K562 (cell line): ENCODE results near the gene B4GALNT3. TPM values are rescaled to one million over a fixed set of nuclear protein-coding genes. Genes with fewer than 3 reads are reported as not detected.

ENCODE experiments used
- ATAC-seq: fragments of 200-7000 bp; cut with Tn5 transposase; 3 replicates; pipeline ENCODE4 v1.9.1; 2020; ENCODE audit warnings: moderate library complexity
- BruUV-seq: library from RNA; stranded (reverse); fragments of 400-500 nt; replicated peaks from 2 replicates; lab custom pipeline; 2021; lab: Mats Ljungman, UMichigan
- CTCF ChIA-PET: fragments of 300-600 bp; formaldehyde crosslinking; extraction: SDS; loops from one replicate; lab custom pipeline; 2021; ENCODE audit warnings: low intra/inter-chr PET ratio; lab: Yijun Ruan, JAX
- POLR2A ChIA-PET: fragments of 300-600, 350-650 bp; sonication (Branson Sonifier 250); formaldehyde crosslinking; extraction: SDS; loops from one replicate; lab custom pipeline; 2021; ENCODE audit warnings: antibody characterized with exemption, inconsistent platforms; lab: Yijun Ruan, JAX
- DNase-seq, 4 experiments: peaks; one replicate each; pipeline versions ENCODE4 v3.0.0 to v3.0.0-alpha.2; 2011 to 2018; ENCODE audit warnings: low spot score in 3 of 4, mixed read lengths in 3 of 4; ENCODE audit errors: extremely low read depth in 1 of 4
- FAIRE-seq: peaks from 2 replicates; lab custom pipeline; 2011; peaks lifted over from hg19 to GRCh38; lab: Jason Lieb, UNC
- H2AFZ ChIP-seq: 2 replicates; pipeline ENCODE4 v1.6.0; 2011; ENCODE audit warnings: low read depth, low read length, control low read depth, inconsistent platforms
- H3K27ac ChIP-seq: fragments of 200-600 bp; 3 replicates; pipeline ENCODE4 v1.8.0; 2011; ENCODE audit warnings: low read depth, mild to moderate bottlenecking, control low read depth, inconsistent platforms, low read length, moderate library complexity, mixed read lengths; ENCODE audit errors: extremely low read depth
- H3K27me3 ChIP-seq, 2 experiments: fragments of 300-600 bp in 1 of 2; 2 replicates in 1 of 2; 3 replicates in 1 of 2; pipeline versions ENCODE4 v1.6.0 to v1.8.0; 2011; ENCODE audit warnings: inconsistent platforms in 2 of 2, low read length in 2 of 2, mild to moderate bottlenecking in 1 of 2, mixed read lengths in 1 of 2, moderate library complexity in 1 of 2; ENCODE audit not compliant: control insufficient read depth in 2 of 2, insufficient read depth in 2 of 2
- H3K36me3 ChIP-seq: fragments of 300-600 bp; 3 replicates; pipeline ENCODE4 v1.8.0; 2011; ENCODE audit warnings: mild to moderate bottlenecking, low read length, inconsistent platforms; ENCODE audit not compliant: control insufficient read depth, insufficient read depth
- H3K4me1 ChIP-seq, 2 experiments: fragments of 200-600 bp in 1 of 2; replicated peaks in 1 of 2; 2 replicates in 1 of 2; 3 replicates in 1 of 2; pipeline versions ENCODE4 v1.5.1 to v1.8.0; 2011; ENCODE audit warnings: inconsistent platforms in 2 of 2, low read length in 2 of 2, mild to moderate bottlenecking in 1 of 2, mixed read lengths in 1 of 2, moderate library complexity in 1 of 2; ENCODE audit not compliant: control insufficient read depth in 2 of 2, insufficient read depth in 2 of 2
- H3K4me2 ChIP-seq: 2 replicates; pipeline ENCODE4 v1.6.1; 2011; ENCODE audit warnings: low read length, control low read depth, inconsistent platforms, mixed read lengths; ENCODE audit not compliant: insufficient read depth
- H3K4me3 ChIP-seq: fragments of 200-600 bp; sonication (generic), shearing (Covaris generic); 2 replicates; pipeline ENCODE4 v1.5.1; 2016; ENCODE audit warnings: control low read depth, inconsistent platforms
- H3K79me2 ChIP-seq: fragments of 200-600 bp; 3 replicates; pipeline ENCODE4 v1.8.0; 2011; ENCODE audit warnings: low read length, inconsistent platforms; ENCODE audit not compliant: control insufficient read depth, insufficient read depth
- H3K9ac ChIP-seq, 2 experiments: 2 replicates each; pipeline versions ENCODE4 v1.6.0 to v1.6.1; 2011; ENCODE audit warnings: low read depth in 2 of 2, low read length in 2 of 2, control low read depth in 1 of 2, inconsistent platforms in 1 of 2, mild to moderate bottlenecking in 1 of 2, mixed read lengths in 1 of 2; ENCODE audit not compliant: insufficient read depth in 1 of 2
- H3K9me1 ChIP-seq: one replicate; pipeline ENCODE4 v1.6.0; 2011; ENCODE audit warnings: inconsistent platforms, mild to moderate bottlenecking, low read length, moderate library complexity; ENCODE audit not compliant: control insufficient read depth, insufficient read depth
- H3K9me3 ChIP-seq: replicated peaks from 2 replicates; pipeline ENCODE4 v1.5.1; 2011; ENCODE audit warnings: low read depth, low read length, inconsistent platforms; ENCODE audit not compliant: control insufficient read depth, insufficient read depth
- H4K20me1 ChIP-seq: replicated peaks from 2 replicates; pipeline ENCODE4 v1.6.1; 2011; ENCODE audit warnings: low read length, inconsistent platforms, mixed read lengths; ENCODE audit not compliant: control insufficient read depth, insufficient read depth
- ARID1B ChIP-seq: fragments of 450-650 bp; IDR thresholded peaks from 2 replicates; pipeline ENCODE4 v1.6.1; 2016; ENCODE audit warnings: antibody characterized with exemption, mild to moderate bottlenecking, inconsistent platforms
- CBFA2T3 ChIP-seq: fragments of 450-650 bp; IDR thresholded peaks from 2 replicates; pipeline ENCODE4 v1.6.1; 2017
- DEAF1 ChIP-seq: fragments of 450-650 bp; formaldehyde crosslinking; IDR thresholded peaks from 2 replicates; pipeline ENCODE4 v1.4.0; 2020; ENCODE audit warnings: mild to moderate bottlenecking, moderate library complexity
- DPF2 ChIP-seq: fragments of 450-650 bp; IDR thresholded peaks from 2 replicates; pipeline ENCODE4 v1.6.1; 2016
- FOS ChIP-seq: IDR thresholded peaks from 3 replicates; pipeline ENCODE4 v1.6.1; 2011; ENCODE audit not compliant: insufficient read length; ENCODE audit errors: extremely low read depth
- GATA2 ChIP-seq: sonication (generic); formaldehyde crosslinking; IDR thresholded peaks from 2 replicates; pipeline ENCODE4 v1.4.0; 2020; ENCODE audit warnings: mild to moderate bottlenecking, missing genetic modification reagents
- HDAC2 ChIP-seq: fragments of 450-650 bp; IDR thresholded peaks from 2 replicates; pipeline ENCODE4 v1.6.1; 2016; ENCODE audit warnings: mild to moderate bottlenecking
- HMG20A ChIP-seq: fragments of 450-650 bp; formaldehyde crosslinking; conservative IDR thresholded peaks from 2 replicates; pipeline ENCODE4 v1.4.0; 2020; ENCODE audit warnings: mild to moderate bottlenecking, mixed read lengths
- KLF16 ChIP-seq: IDR thresholded peaks from 2 replicates; pipeline ENCODE4 v1.6.1; 2016; ENCODE audit warnings: antibody characterized with exemption
- KLF6 ChIP-seq: fragments of 250-450 bp; sonication (Bioruptor Pico); IDR thresholded peaks from 2 replicates; pipeline ENCODE4 v1.4.0; 2020; ENCODE audit warnings: mild to moderate bottlenecking, moderate library complexity, borderline replicate concordance
- LEF1 ChIP-seq: fragments of 450-650 bp; IDR thresholded peaks from 2 replicates; pipeline ENCODE4 v1.6.1; 2016; ENCODE audit warnings: mild to moderate bottlenecking
- MTA2 ChIP-seq: fragments of 450-650 bp; IDR thresholded peaks from 2 replicates; pipeline ENCODE4 v1.6.1; 2016; ENCODE audit warnings: low read depth
- NCOR1 ChIP-seq: fragments of 450-650 bp; IDR thresholded peaks from 2 replicates; pipeline ENCODE4 v1.6.1; 2016; ENCODE audit warnings: mild to moderate bottlenecking, moderate library complexity
- NKRF ChIP-seq: fragments of 450-650 bp; IDR thresholded peaks from 2 replicates; pipeline ENCODE4 v1.6.1; 2016; ENCODE audit warnings: borderline replicate concordance
- SMARCA4 ChIP-seq: fragments of 450-650 bp; IDR thresholded peaks from 2 replicates; pipeline ENCODE4 v1.6.1; 2016
- SOX6 ChIP-seq: fragments of 450-650 bp; IDR thresholded peaks from 2 replicates; pipeline ENCODE4 v1.6.1; 2014; ENCODE audit warnings: mild to moderate bottlenecking
- TCF3 ChIP-seq: sonication (generic); formaldehyde crosslinking; IDR thresholded peaks from 2 replicates; pipeline ENCODE4 v1.4.0; 2020; ENCODE audit warnings: mild to moderate bottlenecking, missing genetic modification reagents
- TEAD4 ChIP-seq, 2 experiments: sonication (generic) in 1 of 2; formaldehyde crosslinking in 1 of 2; IDR thresholded peaks; 2 replicates each; pipeline versions ENCODE4 v1.6.1 to v1.8.0; 2012 to 2022; ENCODE audit warnings: borderline replicate concordance in 1 of 2, inconsistent platforms in 1 of 2, low read length in 1 of 2, mild to moderate bottlenecking in 1 of 2, missing genetic modification reagents in 1 of 2
- ZNF134 ChIP-seq: fragments of 250-450 bp; sonication (Bioruptor Pico); conservative IDR thresholded peaks from 2 replicates; pipeline ENCODE4 v1.4.0; 2020
- ZNF699 ChIP-seq: fragments of 250-450 bp; sonication (Bioruptor Pico); IDR thresholded peaks from 2 replicates; pipeline ENCODE4 v1.8.0; 2021; ENCODE audit warnings: mild to moderate bottlenecking, moderate library complexity; ENCODE audit not compliant: insufficient replicate concordance
- WGBS: fragments of 100-300 bp; shearing (Covaris generic); methylation state at CpG from one replicate; pipeline ENCODE4 v1.1.6; 2016; ENCODE audit warnings: low coverage, mixed read lengths; ENCODE audit not compliant: insufficient coverage; ENCODE audit errors: missing lambda C conversion rate; 5-methylcytosine and 5-hydroxymethylcytosine counted together
- in situ Hi-C: fragments of 300-500 bp; cut with MboI; formaldehyde crosslinking; loops from 4 replicates; pipeline ENCODE4 v1.15.0; 2018; ENCODE audit warnings: inconsistent platforms, mixed read lengths
- intact Hi-C: fragments of 100-400 bp; cut with micrococcal nuclease; formaldehyde crosslinking; loops from 2 replicates; pipeline ENCODE4 v1.14.2; 2022
- polyA plus RNA-seq, 8 experiments: library from polyadenylated mRNA; depleted of rRNA in 4 of 8; stranded (reverse) in 5 of 8; unstranded in 3 of 8; fragments of >200 nt; fragmentation: Nextera tagmentation in 2 of 8; fragmentation: Illumina TruSeq in 1 of 8; extraction: Ambion mirVana in 2 of 8; extraction: Trizol in 1 of 8; gene quantifications; 2 replicates each; pipeline versions ENCODE4 v1.2.1 to v1.2.3, GENCODE V29; 2011 to 2014; ENCODE audit warnings: inconsistent platforms in 1 of 8, missing spikeins in 1 of 8
- total RNA-seq, 7 experiments: library from RNA; depleted of rRNA in 6 of 7; stranded (reverse); fragments of >200 nt in 6 of 7; fragmentation: Illumina TruSeq in 2 of 7; extraction: Trizol in 2 of 7; gene quantifications; 2 replicates each; pipeline versions ENCODE4 v1.2.1 to v1.2.3, GENCODE V29; 2011 to 2021; ENCODE audit warnings: low replicate concordance in 1 of 7

Gene B4GALNT3
- total and polyA plus RNA-seq, 9 of the 15 experiments (the other 6 are each of a cell fraction or from before 2014, with no cell fraction given): 0.04 to 0.36 (median 0.10) TPM; not detected in 6

GRCh38 chr12:450438-450837, 9.3 kb upstream of the B4GALNT3 start:
- ChIA-PET POLR2A (interaction anchor here (1.0 kb wide), 1 partner anchor 102 kb away, joined by 6 read pairs; no protein-coding TSS in a partner anchor), CTCF (interaction anchor here (4.9 kb wide), 1 partner anchor 96 kb away, joined by 48 read pairs; no protein-coding TSS in a partner anchor)
- Histone ChIP-seq H3K79me2 (no peaks in the 10 kb centered on the region), H3K4me3 (no peak overlapping the region), H3K27ac (no peak overlapping the region), H3K27me3 (peaks cover 2 to 9% of the 10 kb centered on the region in 2 experiments; a peak in 1 of 5 replicates), H4K20me1 (no peaks in the 10 kb centered on the region), H3K9me3 (no peaks in the 10 kb centered on the region; the same call in 1 of the 2 replicates), H2AFZ (no peak overlapping the region), H3K9me1 (no peaks in the 10 kb centered on the region), H3K36me3 (no peaks in the 10 kb centered on the region), H3K9ac (no peak overlapping the region), H3K4me2 (no peak overlapping the region), H3K4me1 (peaks cover 0 to 11% of the 10 kb centered on the region in 2 experiments; a peak in 2 of 5 replicates)
- WGBS: 3% methylated on average over 3 of the region's 3 CpGs
- no peak for FAIRE-seq
- DNase-seq: peak; percentile 18 to 49 (median 30)
- in situ Hi-C loops (no loop called here), intact Hi-C loops (no loop called here)
- ATAC-seq: peak; percentile 69; the same call in 2 of the 3 replicates
- BruUV-seq: no TSS peak
- peak; percentile 83 for TF ChIP-seq ZNF134 (CRISPR knock-in tag)
- peak; percentile 31; the same call in 1 of the 2 replicates for TF ChIP-seq MTA2
- peak; percentile 66 for TF ChIP-seq TCF3 (CRISPR knock-in tag)
- no peak for TF ChIP-seq DEAF1 (CRISPR knock-in tag)
- no peak for TF ChIP-seq FOS
- TF ChIP-seq TEAD4 (IDR thresholded peaks at IDR 0.05; ENCODE audit: low read length): peak; percentile 62; the same call in 1 of the 2 replicates
- no peak for TF ChIP-seq TEAD4 (CRISPR knock-in tag; IDR thresholded peaks at IDR 0.05; ENCODE audit: borderline replicate concordance)
- TF ChIP-seq NCOR1: peak; percentile 18; the same call in 1 of the 2 replicates
- peak; percentile 65 for TF ChIP-seq HDAC2
- peak; percentile 29; the same call in 1 of the 2 replicates for TF ChIP-seq SMARCA4
- TF ChIP-seq CBFA2T3: peak; percentile 77
- no peak for TF ChIP-seq ZNF699
- 0 out of 2 replicates have a peak, but pooled peaks have one; percentile 33 for TF ChIP-seq DPF2
- no peak for TF ChIP-seq NKRF
- TF ChIP-seq ARID1B: peak; percentile 66
- no peak for TF ChIP-seq LEF1
- 0 out of 2 replicates have a peak, but pooled peaks have one; percentile 21 for TF ChIP-seq SOX6
- 0 out of 2 replicates have a peak, but pooled peaks have one; percentile 60 for TF ChIP-seq HMG20A (CRISPR knock-in tag)
- TF ChIP-seq KLF6 (CRISPR knock-in tag): no peak
- TF ChIP-seq KLF16: 0 out of 2 replicates have a peak, but pooled peaks have one; percentile 32
- peak; percentile 44; the same call in 1 of the 2 replicates for TF ChIP-seq GATA2 (CRISPR knock-in tag)
